HCEC 1CT (cell line): Measurements from ENCODE around the gene CIRBP.

ENCODE experiments used
- DNase-seq: peaks from one replicate; pipeline ENCODE4 v3.0.0-alpha.2; 2017

CIRBP gene

GRCh38 chr19:1257475-1258162 lies 11.5 kb upstream of the CIRBP start:
- DNase-seq = no peak

GRCh38 chr19:1258163-1258492 lies 11.0 kb upstream of the CIRBP start:
- DNase-seq = no peak

- DNase-seq = no peak
Measured at GRCh38 chr19:1258707-1259205, 10.4 kb upstream of the CIRBP start.

- DNase-seq = peak; percentile 68
Measured at GRCh38 chr19:1259206-1259875, 9.8 kb upstream of the CIRBP start.

GRCh38 chr19:1259876-1260748 lies 9.0 kb upstream of the CIRBP start:
- no peak for DNase-seq

GRCh38 chr19:1260749-1261537 lies 8.2 kb upstream of the CIRBP start:
- DNase-seq = peak; percentile 97

GRCh38 chr19:1261538-1261797 lies 7.7 kb upstream of the CIRBP start:
- DNase-seq = no peak

GRCh38 chr19:1261798-1262622 lies 7.1 kb upstream of the CIRBP start:
- no peak for DNase-seq

GRCh38 chr19:1262623-1263123 lies 6.5 kb upstream of the CIRBP start:
- DNase-seq = no peak

- no peak for DNase-seq
Measured at GRCh38 chr19:1263188-1263587, 5.9 kb upstream of the CIRBP start.

GRCh38 chr19:1264801-1265614 lies 4.1 kb upstream of the CIRBP start:
- peak; percentile 85 for DNase-seq

- DNase-seq = peak; percentile 79
Measured at GRCh38 chr19:1265615-1266128, 3.5 kb upstream of the CIRBP start.

- DNase-seq = peak; percentile 87
Measured at GRCh38 chr19:1266129-1266915, 2.8 kb upstream of the CIRBP start.

GRCh38 chr19:1266916-1267476 lies 2.1 kb upstream of the CIRBP start:
- DNase-seq = peak; percentile 41

GRCh38 chr19:1267477-1268225 lies 1.5 kb upstream of the CIRBP start:
- DNase-seq = no peak

GRCh38 chr19:1268226-1269064 lies 687 bp upstream of the CIRBP start:
- DNase-seq = no peak

- DNase-seq = peak; percentile 84
Measured at GRCh38 chr19:1269478-1270212, 513 bp downstream of the CIRBP start.
